IMR-90 (cell line): ENCODE measurements around the gene SEMA6A. TPM values are rescaled to one million over a fixed set of nuclear protein-coding genes. Genes with fewer than 3 reads are reported as not detected.

ENCODE experiments used
- ATAC-seq: fragments of 200-7000 bp; cut with Tn5 transposase; 2 replicates; pipeline ENCODE4 v1.9.1; 2020; ENCODE audit warnings: low read depth, mild to moderate bottlenecking, moderate library complexity
- BruUV-seq: library from RNA; stranded (reverse); fragments of 400-500 nt; replicated peaks from 2 replicates; lab custom pipeline; 2021; lab: Mats Ljungman, UMichigan
- CTCF ChIA-PET: fragments of 300-600 bp; formaldehyde crosslinking; extraction: SDS; loops from one replicate; lab custom pipeline; 2021; ENCODE audit warnings: antibody characterized with exemption; lab: Yijun Ruan, JAX
- POLR2A ChIA-PET: fragments of 300-600 bp; sonication (Branson Sonifier 250); formaldehyde crosslinking; loops from one replicate; lab custom pipeline; 2022; ENCODE audit warnings: antibody characterized with exemption; ENCODE audit not compliant: unreplicated experiment; lab: Charles Lee
- DNase-seq: peaks from one replicate; pipeline ENCODE4 v3.0.0; 2013
- H2AFZ ChIP-seq: replicated peaks from 2 replicates; pipeline ENCODE3; 2013; ENCODE audit warnings: low read length, mild to moderate bottlenecking; ENCODE audit not compliant: poor library complexity
- H2AK5ac ChIP-seq: 2 replicates; pipeline ENCODE4 v1.6.1; 2013; ENCODE audit warnings: low read depth, low read length, inconsistent platforms
- H2AK9ac ChIP-seq: replicated peaks from 2 replicates; pipeline ENCODE3; 2013; ENCODE audit warnings: mild to moderate bottlenecking, low read depth, low read length, moderate library complexity; ENCODE audit not compliant: poor library complexity
- H2BK120ac ChIP-seq: 2 replicates; pipeline ENCODE4 v1.6.1; 2013; ENCODE audit warnings: low read depth, low read length, inconsistent platforms
- H2BK15ac ChIP-seq: 3 replicates; pipeline ENCODE4 v1.6.1; 2013; ENCODE audit warnings: low read depth, low read length, inconsistent platforms
- H2BK20ac ChIP-seq: 2 replicates; pipeline ENCODE4 v1.6.1; 2013; ENCODE audit warnings: low read depth, mild to moderate bottlenecking, inconsistent platforms, low read length, moderate library complexity
- H2BK5ac ChIP-seq: 2 replicates; pipeline ENCODE4 v1.6.1; 2013; ENCODE audit warnings: mild to moderate bottlenecking, low read depth, low read length, inconsistent platforms; ENCODE audit not compliant: poor library complexity, severe bottlenecking
- H3K14ac ChIP-seq: replicated peaks from 2 replicates; pipeline ENCODE4 v1.6.1; 2013; ENCODE audit warnings: low read depth, low read length, inconsistent platforms
- H3K18ac ChIP-seq: 2 replicates; pipeline ENCODE4 v1.6.1; 2013; ENCODE audit warnings: low read depth, low read length, control low read depth
- H3K23ac ChIP-seq: 2 replicates; pipeline ENCODE4 v1.6.1; 2013; ENCODE audit warnings: low read depth, low read length, inconsistent platforms
- H3K27ac ChIP-seq: 2 replicates; pipeline ENCODE4 v1.5.1; 2013; ENCODE audit warnings: mild to moderate bottlenecking, control low read depth, low read length; ENCODE audit not compliant: insufficient read depth
- H3K27me3 ChIP-seq: 2 replicates; pipeline ENCODE4 v1.6.1; 2013; ENCODE audit warnings: low read length; ENCODE audit not compliant: control insufficient read depth, insufficient read depth
- H3K36me3 ChIP-seq: 2 replicates; pipeline ENCODE4 v1.6.1; 2013; ENCODE audit warnings: low read length, mixed read lengths; ENCODE audit not compliant: control insufficient read depth, insufficient read depth
- H3K4ac ChIP-seq: 2 replicates; pipeline ENCODE4 v1.6.1; 2013; ENCODE audit warnings: low read depth, low read length, inconsistent platforms
- H3K4me1 ChIP-seq: 2 replicates; pipeline ENCODE4 v1.6.1; 2013; ENCODE audit warnings: low read length, mixed read lengths; ENCODE audit not compliant: control insufficient read depth, insufficient read depth
- H3K4me2 ChIP-seq: 2 replicates; pipeline ENCODE4 v1.6.1; 2013; ENCODE audit warnings: low read depth, mild to moderate bottlenecking, control low read depth, low read length, moderate library complexity
- H3K4me3 ChIP-seq: 2 replicates; pipeline ENCODE4 v1.5.1; 2013; ENCODE audit warnings: low read depth, mild to moderate bottlenecking, control low read depth, low read length, moderate library complexity; ENCODE audit not compliant: insufficient read depth
- H3K56ac ChIP-seq: 2 replicates; pipeline ENCODE4 v1.6.1; 2013; ENCODE audit warnings: low read length, inconsistent platforms; ENCODE audit not compliant: insufficient read depth; ENCODE audit errors: extremely low read depth
- H3K79me1 ChIP-seq, 2 experiments: 2 replicates each; pipeline ENCODE4 v1.6.1; 2013; ENCODE audit warnings: low read length in 2 of 2, inconsistent platforms in 1 of 2, low read depth in 1 of 2
- H3K9ac ChIP-seq: 2 replicates; pipeline ENCODE4 v1.6.1; 2013; ENCODE audit warnings: low read depth, low read length, control low read depth
- H3K9me1 ChIP-seq: 2 replicates; pipeline ENCODE4 v1.6.1; 2013; ENCODE audit warnings: low read length, inconsistent platforms; ENCODE audit not compliant: insufficient read depth
- H3K9me3 ChIP-seq: 2 replicates; pipeline ENCODE4 v1.6.1; 2013; ENCODE audit warnings: low read length; ENCODE audit not compliant: control insufficient read depth, insufficient read depth
- H4K20me1 ChIP-seq: 2 replicates; pipeline ENCODE4 v1.6.1; 2013; ENCODE audit warnings: low read length, inconsistent platforms; ENCODE audit not compliant: insufficient read depth
- H4K5ac ChIP-seq: 2 replicates; pipeline ENCODE4 v1.6.1; 2013; ENCODE audit warnings: mild to moderate bottlenecking, low read depth, low read length, control low read depth
- H4K8ac ChIP-seq, 2 experiments: 2 replicates each; pipeline ENCODE4 v1.6.1; 2013; ENCODE audit warnings: low read depth in 2 of 2, low read length in 2 of 2, control low read depth in 1 of 2, inconsistent platforms in 1 of 2
- H4K91ac ChIP-seq: 2 replicates; pipeline ENCODE4 v1.6.1; 2013; ENCODE audit warnings: low read depth, low read length, inconsistent platforms; ENCODE audit not compliant: insufficient read depth
- BHLHE40 ChIP-seq: fragments of 150-350 bp; IDR thresholded peaks from 2 replicates; pipeline ENCODE4 v1.6.1; 2016; ENCODE audit warnings: mild to moderate bottlenecking, low read depth, low read length
- CEBPB ChIP-seq: IDR thresholded peaks from 2 replicates; pipeline ENCODE4 v1.6.1; 2012; ENCODE audit warnings: low read depth, low read length, improper control_type of control experiment
- CHD1 ChIP-seq: IDR thresholded peaks from 2 replicates; pipeline ENCODE4 v1.6.1; 2012; ENCODE audit warnings: low read depth, low read length, improper control_type of control experiment
- FOS ChIP-seq: fragments of 150-350 bp; IDR thresholded peaks from 2 replicates; pipeline ENCODE4 v1.6.1; 2016; ENCODE audit warnings: low read depth, low read length
- MAFK ChIP-seq: IDR thresholded peaks from 2 replicates; pipeline ENCODE4 v1.6.1; 2012; ENCODE audit warnings: low read depth, low read length, improper control_type of control experiment
- MAZ ChIP-seq: IDR thresholded peaks from 2 replicates; pipeline ENCODE4 v1.6.1; 2012; ENCODE audit warnings: low read depth, mild to moderate bottlenecking, low read length, improper control_type of control experiment, moderate library complexity, borderline replicate concordance
- MXI1 ChIP-seq: IDR thresholded peaks from 2 replicates; pipeline ENCODE4 v1.6.1; 2012; ENCODE audit warnings: low read depth, mild to moderate bottlenecking, low read length, moderate library complexity, borderline replicate concordance
- NFE2L2 ChIP-seq: fragments of 150-350 bp; IDR thresholded peaks from 2 replicates; pipeline ENCODE4 v1.6.1; 2016; ENCODE audit warnings: low read depth, mild to moderate bottlenecking, low read length
- POLR2A ChIP-seq: IDR thresholded peaks from 2 replicates; pipeline ENCODE4 v1.6.1; 2012; ENCODE audit warnings: mild to moderate bottlenecking, low read depth, low read length
- RAD21 ChIP-seq: IDR thresholded peaks from 2 replicates; pipeline ENCODE4 v1.6.1; 2012; ENCODE audit warnings: low read length, improper control_type of control experiment
- RCOR1 ChIP-seq: IDR thresholded peaks from 2 replicates; pipeline ENCODE4 v1.6.1; 2012; ENCODE audit warnings: mild to moderate bottlenecking, low read length, improper control_type of control experiment; ENCODE audit not compliant: insufficient replicate concordance
- RFX5 ChIP-seq: IDR thresholded peaks from 2 replicates; pipeline ENCODE4 v1.8.0; 2012; ENCODE audit warnings: low read depth, mild to moderate bottlenecking, low read length, moderate library complexity
- SMC3 ChIP-seq: fragments of 150-350 bp; IDR thresholded peaks from 2 replicates; pipeline ENCODE4 v1.6.1; 2016; ENCODE audit warnings: low read depth, mild to moderate bottlenecking, antibody characterized with exemption, low read length, moderate library complexity
- WGBS, 2 experiments: methylation state at CpG; one replicate each; pipeline versions ENCODE4 v1.1.5 to v1.1.7; 2013; ENCODE audit warnings: missing lambda C conversion rate in 2 of 2; ENCODE audit not compliant: insufficient read length in 1 of 2; ENCODE audit errors: extremely low coverage in 2 of 2; 5-methylcytosine and 5-hydroxymethylcytosine counted together
- dilution Hi-C: fragments of 300-500 bp; cut with HindIII; formaldehyde crosslinking; loops from one replicate; pipeline ENCODE4 v1.14.3; 2018; ENCODE audit warnings: low sequenced_read_pairs; ENCODE audit not compliant: unreplicated experiment
- in situ Hi-C: fragments of 300-500 bp; cut with MboI; formaldehyde crosslinking; loops from 3 replicates; pipeline ENCODE4 v1.14.3; 2019; ENCODE audit warnings: low sequenced_read_pairs, inconsistent platforms, mixed read lengths
- intact Hi-C: fragments of 100-400 bp; cut with micrococcal nuclease; formaldehyde crosslinking; loops from 2 replicates; pipeline ENCODE4 v1.10.0; 2022
- polyA plus RNA-seq, 3 experiments: library from polyadenylated mRNA; depleted of rRNA; stranded (reverse); fragments of >200 nt; gene quantifications; 2 replicates each; pipeline ENCODE4 v1.2.3, GENCODE V29; 2012; ENCODE audit warnings: low replicate concordance in 1 of 3
- total RNA-seq: library from RNA; depleted of rRNA; stranded (reverse); fragments of >200 nt; gene quantifications from 2 replicates; pipeline ENCODE4 v1.2.3, GENCODE V29; 2012
- TF ChIP-seq, protein P1 (sequence below): fragments of 150-350 bp; IDR thresholded peaks from 2 replicates; pipeline ENCODE4 v1.6.1; 2017; ENCODE audit warnings: mild to moderate bottlenecking, antibody characterized with exemption, low read length, low read depth
- TF ChIP-seq, protein P2 (sequence below): fragments of 150-350 bp; IDR thresholded peaks from 2 replicates; pipeline ENCODE4 v1.6.1; 2016; ENCODE audit warnings: low read depth, mild to moderate bottlenecking, low read length, moderate library complexity, borderline replicate concordance
- TF ChIP-seq, protein P3 (sequence below): conservative IDR thresholded peaks from 2 replicates; pipeline ENCODE4 v1.5.1; 2012; ENCODE audit warnings: mild to moderate bottlenecking, low read depth, low read length, improper control_type of control experiment

The SEMA6A gene
- total and polyA plus RNA-seq, 2 of the 4 experiments (the other 2 are of a cell fraction): 0.27 to 0.36 TPM

DNA sequence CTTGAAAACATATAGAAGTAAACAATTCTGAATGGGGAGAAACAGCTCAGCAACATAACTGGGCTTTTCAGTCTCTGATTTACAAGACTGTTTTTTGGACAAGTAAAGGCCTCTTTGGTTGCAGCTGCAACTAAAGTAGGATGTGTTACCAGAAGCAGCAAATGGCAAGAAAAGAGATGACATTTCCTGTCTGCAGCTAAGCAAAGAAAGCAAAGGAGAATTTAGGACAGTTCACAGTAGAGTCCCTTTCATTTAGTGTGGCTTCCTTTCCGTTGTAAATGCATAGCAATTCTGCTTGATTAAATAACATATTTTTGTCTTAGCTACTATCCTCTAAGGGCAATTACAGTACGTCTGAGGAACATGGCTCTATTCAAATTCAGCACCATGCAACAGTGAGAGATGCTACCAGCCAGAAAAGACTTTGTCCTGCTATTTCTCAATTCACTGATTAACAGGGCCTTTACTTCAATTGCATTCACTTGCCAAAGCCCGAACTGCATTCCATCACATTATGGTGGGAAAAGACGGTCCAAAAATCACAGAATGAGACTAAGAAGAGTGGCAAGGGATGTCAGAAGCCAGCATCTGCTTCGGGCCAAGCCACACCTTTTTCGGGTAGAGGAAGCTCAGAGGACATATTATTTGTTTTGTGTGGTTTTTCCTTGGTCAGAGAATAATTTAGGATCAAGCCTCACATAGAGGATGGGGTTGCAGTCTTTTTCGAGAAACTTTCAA is 107.7 kb downstream of the SEMA6A start:
- no peak for ATAC-seq
- H2AFZ ChIP-seq: no peak overlapping the region
- BruUV-seq: no TSS peak
- H2BK15ac ChIP-seq: no peak overlapping the region
- H3K4me2 ChIP-seq: no peak overlapping the region
- no peaks in the 10 kb centered on the region for H4K20me1 ChIP-seq
- no peak overlapping the region for H3K9ac ChIP-seq
- CTCF ChIA-PET: interaction anchor here (0.5 kb wide), 1 partner anchor 563 kb away, joined by 4 read pairs; no protein-coding TSS in a partner anchor
- H2AK9ac ChIP-seq: no peak overlapping the region
- H3K9me3 ChIP-seq: no peaks in the 10 kb centered on the region
- no peak overlapping the region for H2BK20ac ChIP-seq
- H3K4ac ChIP-seq: no peak overlapping the region
- no peaks in the 10 kb centered on the region for H3K79me1 ChIP-seq
- dilution Hi-C loops: no loop called here
- H3K14ac ChIP-seq: no peak overlapping the region
- no peaks in the 10 kb centered on the region for H3K9me1 ChIP-seq
- H2AK5ac ChIP-seq: no peak overlapping the region
- no peak for DNase-seq
- no peak overlapping the region for H3K56ac ChIP-seq
- no peak overlapping the region for H3K4me3 ChIP-seq
- POLR2A ChIA-PET: no interaction called here
- H3K18ac ChIP-seq: no peak overlapping the region
- in situ Hi-C loops: no loop called here
- H2BK120ac ChIP-seq: no peak overlapping the region
- intact Hi-C loops: no loop called here
- H3K27ac ChIP-seq: no peak overlapping the region
- H2BK5ac ChIP-seq: no peak overlapping the region
- no peak for TF ChIP-seq MXI1
- no peak for TF ChIP-seq CHD1
- TF ChIP-seq, protein P1, sequence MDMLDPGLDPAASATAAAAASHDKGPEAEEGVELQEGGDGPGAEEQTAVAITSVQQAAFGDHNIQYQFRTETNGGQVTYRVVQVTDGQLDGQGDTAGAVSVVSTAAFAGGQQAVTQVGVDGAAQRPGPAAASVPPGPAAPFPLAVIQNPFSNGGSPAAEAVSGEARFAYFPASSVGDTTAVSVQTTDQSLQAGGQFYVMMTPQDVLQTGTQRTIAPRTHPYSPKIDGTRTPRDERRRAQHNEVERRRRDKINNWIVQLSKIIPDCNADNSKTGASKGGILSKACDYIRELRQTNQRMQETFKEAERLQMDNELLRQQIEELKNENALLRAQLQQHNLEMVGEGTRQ: no peak
- no peak for TF ChIP-seq POLR2A
- TF ChIP-seq RFX5: no peak
- TF ChIP-seq MAZ: no peak
- TF ChIP-seq, protein P2, sequence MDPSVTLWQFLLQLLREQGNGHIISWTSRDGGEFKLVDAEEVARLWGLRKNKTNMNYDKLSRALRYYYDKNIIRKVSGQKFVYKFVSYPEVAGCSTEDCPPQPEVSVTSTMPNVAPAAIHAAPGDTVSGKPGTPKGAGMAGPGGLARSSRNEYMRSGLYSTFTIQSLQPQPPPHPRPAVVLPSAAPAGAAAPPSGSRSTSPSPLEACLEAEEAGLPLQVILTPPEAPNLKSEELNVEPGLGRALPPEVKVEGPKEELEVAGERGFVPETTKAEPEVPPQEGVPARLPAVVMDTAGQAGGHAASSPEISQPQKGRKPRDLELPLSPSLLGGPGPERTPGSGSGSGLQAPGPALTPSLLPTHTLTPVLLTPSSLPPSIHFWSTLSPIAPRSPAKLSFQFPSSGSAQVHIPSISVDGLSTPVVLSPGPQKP: no peak
- no peak for TF ChIP-seq BHLHE40
- no peak for TF ChIP-seq RCOR1
- TF ChIP-seq NFE2L2: no peak
- no peak for TF ChIP-seq RAD21
- no peak for TF ChIP-seq FOS
- no peak for TF ChIP-seq CEBPB
- TF ChIP-seq, protein P3, sequence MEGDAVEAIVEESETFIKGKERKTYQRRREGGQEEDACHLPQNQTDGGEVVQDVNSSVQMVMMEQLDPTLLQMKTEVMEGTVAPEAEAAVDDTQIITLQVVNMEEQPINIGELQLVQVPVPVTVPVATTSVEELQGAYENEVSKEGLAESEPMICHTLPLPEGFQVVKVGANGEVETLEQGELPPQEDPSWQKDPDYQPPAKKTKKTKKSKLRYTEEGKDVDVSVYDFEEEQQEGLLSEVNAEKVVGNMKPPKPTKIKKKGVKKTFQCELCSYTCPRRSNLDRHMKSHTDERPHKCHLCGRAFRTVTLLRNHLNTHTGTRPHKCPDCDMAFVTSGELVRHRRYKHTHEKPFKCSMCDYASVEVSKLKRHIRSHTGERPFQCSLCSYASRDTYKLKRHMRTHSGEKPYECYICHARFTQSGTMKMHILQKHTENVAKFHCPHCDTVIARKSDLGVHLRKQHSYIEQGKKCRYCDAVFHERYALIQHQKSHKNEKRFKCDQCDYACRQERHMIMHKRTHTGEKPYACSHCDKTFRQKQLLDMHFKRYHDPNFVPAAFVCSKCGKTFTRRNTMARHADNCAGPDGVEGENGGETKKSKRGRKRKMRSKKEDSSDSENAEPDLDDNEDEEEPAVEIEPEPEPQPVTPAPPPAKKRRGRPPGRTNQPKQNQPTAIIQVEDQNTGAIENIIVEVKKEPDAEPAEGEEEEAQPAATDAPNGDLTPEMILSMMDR: no peak
- TF ChIP-seq SMC3: no peak
- no peak for TF ChIP-seq MAFK
- 40% methylated on average over 1 of the region's 7 CpGs; no CpG with 5 or more reads in 1 of the 2 experiments for WGBS, 2 experiments
- no peak overlapping the region for H4K91ac ChIP-seq
- no peaks in the 10 kb centered on the region for H3K36me3 ChIP-seq
- no peak overlapping the region for H4K5ac ChIP-seq
- H3K27me3 ChIP-seq: no peaks in the 10 kb centered on the region
- H3K4me1 ChIP-seq: no peaks in the 10 kb centered on the region
- H3K23ac ChIP-seq: no peak overlapping the region
- no peak overlapping the region for H4K8ac ChIP-seq
